Right forelimb (tissue), 1 donor: ENCODE measurements around the gene RNF167.

Source experiments
- DNase-seq: peaks from one replicate; pipeline ENCODE4 v3.0.0-alpha.2; 2018

RNF167 gene

DNA sequence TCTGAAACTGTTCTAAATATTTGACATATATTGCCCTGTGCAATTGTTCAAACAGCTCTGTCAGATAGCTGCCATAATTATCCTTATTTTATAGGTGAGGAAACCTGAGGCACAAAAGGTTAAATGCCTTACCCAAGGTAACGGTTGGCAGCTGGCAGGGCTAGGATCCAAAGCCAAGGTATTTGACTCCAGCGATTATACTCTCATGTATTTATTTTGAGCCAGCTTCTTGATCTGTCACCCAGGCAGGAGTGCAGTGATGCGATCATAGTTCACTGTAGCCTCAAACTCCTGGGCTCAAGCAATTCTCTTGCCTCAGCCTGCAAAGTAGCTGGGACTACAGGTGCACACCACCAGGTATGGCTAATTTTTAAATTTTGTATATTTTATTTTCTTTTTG lies 18.0 kb downstream of the RNF167 start:
- DNase-seq: no peak

DNA sequence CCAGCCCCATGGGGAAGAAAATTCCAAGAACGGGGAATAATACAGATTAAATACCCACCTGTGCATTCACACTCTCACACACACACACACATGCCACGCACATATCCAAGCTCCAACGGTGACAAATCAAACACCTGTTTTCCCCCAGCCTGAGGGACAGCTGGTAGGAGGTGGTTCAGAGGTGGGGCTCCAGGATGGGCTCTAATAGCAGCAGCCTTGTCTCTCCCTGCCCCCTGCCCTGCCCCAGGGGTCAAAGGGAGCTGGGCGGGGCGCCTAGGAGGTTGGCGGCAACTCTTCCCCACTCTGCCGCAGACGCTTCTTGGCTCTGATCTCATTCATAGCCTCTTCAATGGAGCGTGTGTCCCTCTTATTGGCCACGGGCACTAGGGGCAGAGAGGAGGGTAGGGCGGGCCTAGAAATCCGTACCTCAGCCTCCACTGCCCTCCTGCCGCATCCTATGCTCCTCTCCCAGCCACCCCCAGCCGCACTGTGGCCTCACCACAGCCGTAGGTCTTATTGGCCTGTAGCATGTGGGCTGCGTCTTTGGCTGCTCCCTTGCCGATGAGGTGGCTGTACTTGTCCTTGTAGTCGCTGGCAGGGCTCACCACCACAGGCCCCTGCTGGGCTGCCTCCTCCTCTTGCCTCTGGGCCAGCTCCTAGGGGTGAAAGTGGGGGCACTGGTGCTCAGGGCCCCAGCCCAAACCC lies 19.3 kb downstream of the RNF167 start:
- DNase-seq: no peak

DNA sequence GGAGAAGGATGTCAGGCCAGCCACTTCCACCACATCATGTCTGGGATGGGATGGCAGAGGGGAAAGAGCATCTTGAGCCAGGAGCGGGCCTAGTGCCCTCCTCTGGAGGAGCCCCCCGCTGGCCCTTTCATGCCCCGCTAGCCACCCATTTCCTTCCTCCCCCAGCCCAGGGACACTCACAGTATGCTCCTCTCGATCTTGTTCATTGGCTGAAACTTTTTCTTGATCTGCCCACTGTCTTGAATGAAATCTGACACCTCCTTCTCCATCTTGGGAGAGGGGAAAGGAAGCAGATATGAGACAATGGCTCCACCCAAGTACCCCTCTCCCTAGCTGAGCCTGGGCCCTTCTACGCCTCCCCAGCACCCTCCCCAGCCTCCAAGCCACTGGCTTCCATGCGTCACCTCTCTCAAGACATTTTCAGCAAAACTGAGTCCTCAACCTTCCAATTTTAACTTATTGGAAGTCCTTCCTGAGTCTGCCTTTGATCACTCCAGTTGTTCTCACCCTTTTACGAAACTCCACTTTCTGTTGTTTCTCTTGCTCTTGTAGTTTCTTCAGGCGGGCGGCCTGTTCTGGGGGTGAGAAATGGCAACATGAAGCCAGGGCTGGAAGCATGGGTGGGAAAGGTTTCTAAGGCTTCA lies 20.3 kb downstream of the RNF167 start:
- no peak for DNase-seq

- DNase-seq: no peak
Observed at GRCh38 chr17:4965311-4965986, 25.4 kb downstream of the RNF167 start.

- DNase-seq: peak; percentile 97
Observed at GRCh38 chr17:4966844-4967538, 26.9 kb downstream of the RNF167 start.

DNA sequence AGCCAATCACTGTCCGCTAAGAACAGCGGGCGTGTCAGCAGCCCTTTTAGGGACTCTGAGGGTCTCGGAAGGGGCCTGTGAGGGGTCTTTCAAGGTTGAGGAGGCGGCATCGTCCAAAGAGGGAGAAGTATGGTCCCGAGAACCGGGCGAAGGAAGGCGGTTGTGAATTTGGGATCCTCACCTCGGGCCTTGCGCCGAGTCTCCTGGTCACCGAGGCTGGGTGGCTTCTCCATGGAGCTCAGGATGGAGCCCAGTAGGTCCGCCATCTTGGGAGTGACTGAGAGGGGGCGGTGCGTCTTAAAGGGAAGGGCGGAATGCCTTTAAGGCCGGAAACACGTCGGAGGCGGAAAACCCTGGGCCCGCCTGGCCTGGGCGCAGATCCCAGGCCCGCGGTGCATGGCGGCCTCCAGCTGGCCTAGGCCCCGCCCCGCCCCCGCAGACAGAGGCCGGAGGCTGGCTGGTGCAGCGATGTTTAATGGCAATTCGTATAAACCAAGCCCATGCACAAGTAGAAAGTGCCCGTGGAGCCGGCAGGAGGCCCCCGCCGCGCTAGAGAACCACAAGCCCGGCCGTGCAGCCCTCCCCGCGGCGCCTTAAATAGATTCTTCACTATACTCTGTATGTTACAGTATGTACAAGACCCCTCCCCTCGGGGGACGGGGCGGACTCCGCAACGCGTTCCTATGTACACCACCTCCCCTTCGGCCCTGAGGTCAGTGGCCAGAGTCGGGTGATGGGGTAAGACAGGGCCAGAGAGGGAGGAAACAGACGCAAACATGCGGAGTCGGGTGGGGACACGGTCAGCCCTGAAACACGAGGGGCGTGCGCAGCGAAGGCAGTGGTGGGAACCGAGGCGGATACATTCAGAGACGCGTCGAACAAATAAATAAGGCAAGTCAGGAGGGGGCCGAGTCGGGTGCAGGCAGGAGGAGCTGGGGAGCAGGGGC lies 27.7 kb downstream of the RNF167 start, which contains the start of gene SPAG7:
SPAG7 (minus strand) TSS at position 279 of the 947 bp plus-strand sequence; CDS start at position 266, 13 bp downstream.
- DNase-seq: peak; percentile 99

DNA sequence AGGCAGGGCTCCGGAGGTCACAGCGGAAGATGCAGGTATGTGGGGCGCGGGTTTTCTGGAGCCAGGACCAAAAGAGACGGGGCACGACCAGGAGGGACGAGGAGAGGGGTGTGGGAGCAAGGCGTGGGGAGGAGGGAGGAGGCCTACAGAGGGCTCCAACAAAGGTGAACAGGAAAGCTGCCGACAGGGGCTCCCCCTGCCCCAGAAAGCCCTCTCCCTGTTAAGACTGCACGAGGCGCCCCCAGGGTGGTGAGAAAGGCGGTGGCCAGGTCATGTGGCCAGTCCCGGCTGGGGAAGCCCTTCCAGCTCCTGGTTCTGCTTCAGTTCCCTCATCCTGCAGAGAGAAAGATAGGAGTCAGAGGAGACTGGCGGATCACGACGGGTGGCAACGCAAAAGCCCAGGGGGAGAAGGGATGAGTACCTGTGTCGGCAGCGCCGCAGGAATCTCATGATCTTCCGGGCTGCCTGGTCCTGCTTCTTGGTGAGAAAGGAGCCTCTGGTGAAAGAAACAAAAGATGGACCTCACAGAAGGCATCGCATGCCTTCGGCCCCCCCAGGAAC lies 28.5 kb downstream of the RNF167 start:
- no peak for DNase-seq

- no peak for DNase-seq
Observed at GRCh38 chr17:4969047-4969550, 29.0 kb downstream of the RNF167 start.

GRCh38 chr17:4969551-4970173 lies 29.6 kb downstream of the RNF167 start:
- DNase-seq: no peak

GRCh38 chr17:4970273-4970672 lies 30.2 kb downstream of the RNF167 start:
- no peak for DNase-seq

GRCh38 chr17:4971826-4972225 lies 31.8 kb downstream of the RNF167 start:
- DNase-seq: no peak

GRCh38 chr17:4972322-4972721 lies 32.3 kb downstream of the RNF167 start:
- no peak for DNase-seq

DNA sequence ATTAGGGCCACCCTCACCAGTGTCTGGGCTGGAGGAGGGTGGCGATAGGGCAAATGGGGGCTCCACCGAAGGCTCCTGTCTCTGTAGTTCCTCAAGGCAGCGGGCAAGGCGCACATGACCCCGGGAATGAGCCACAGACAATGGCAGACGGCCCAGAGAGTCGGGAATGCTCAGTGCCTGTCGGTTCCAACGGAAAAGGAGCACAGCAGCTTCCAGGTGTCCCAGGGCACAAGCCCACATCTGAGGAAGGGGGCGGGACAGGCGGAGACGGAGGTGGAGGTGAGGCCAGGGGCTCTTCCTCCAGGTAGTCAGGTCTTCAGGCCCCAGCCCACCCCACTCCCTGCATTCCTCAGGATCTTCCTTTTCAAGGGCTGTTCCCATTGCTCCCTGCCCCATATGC lies 32.7 kb downstream of the RNF167 start:
- DNase-seq: no peak

DNA sequence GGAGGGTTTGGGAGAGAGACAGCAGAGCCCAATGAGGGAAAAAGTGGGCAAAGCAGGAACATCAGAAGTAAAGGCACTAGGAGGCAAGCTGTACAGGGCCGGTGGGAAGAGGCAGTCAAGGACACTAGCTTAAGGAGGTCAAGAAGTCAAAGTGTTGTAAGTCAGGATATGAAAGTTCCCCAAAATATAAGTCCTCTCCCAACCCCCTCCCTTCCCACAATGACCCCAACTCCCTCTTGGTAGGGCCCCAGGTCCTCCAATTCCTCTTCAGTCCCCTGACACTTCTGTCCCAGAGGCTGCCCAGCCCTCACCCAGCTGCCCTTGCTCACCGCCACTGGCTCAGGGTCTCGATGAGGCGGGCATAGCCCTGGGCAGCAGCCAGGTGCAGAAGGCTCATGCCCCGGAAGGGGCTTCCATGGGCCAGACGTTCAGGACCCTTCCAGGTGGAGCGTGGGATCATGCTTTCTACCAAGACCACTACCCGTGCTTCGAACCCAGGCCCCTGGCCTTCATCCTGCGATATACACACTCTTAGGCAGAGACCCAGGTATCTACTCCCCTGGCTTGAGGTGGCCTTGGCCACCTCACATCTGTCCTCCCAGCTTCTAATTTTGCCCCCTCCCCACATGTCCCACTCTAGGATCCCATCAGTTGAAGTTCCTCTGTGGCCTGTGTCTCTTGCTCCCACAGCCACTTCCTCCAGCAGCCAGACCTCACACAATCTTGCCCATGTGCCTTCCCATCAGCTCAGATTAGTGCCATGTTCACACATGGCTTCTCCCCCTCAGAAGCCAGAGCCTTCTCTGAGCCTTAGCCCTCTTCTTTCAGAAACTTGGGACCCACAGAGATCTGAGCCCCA lies 33.4 kb downstream of the RNF167 start:
- no peak for DNase-seq

GRCh38 chr17:4974115-4974670 lies 34.1 kb downstream of the RNF167 start:
- DNase-seq: no peak

DNA sequence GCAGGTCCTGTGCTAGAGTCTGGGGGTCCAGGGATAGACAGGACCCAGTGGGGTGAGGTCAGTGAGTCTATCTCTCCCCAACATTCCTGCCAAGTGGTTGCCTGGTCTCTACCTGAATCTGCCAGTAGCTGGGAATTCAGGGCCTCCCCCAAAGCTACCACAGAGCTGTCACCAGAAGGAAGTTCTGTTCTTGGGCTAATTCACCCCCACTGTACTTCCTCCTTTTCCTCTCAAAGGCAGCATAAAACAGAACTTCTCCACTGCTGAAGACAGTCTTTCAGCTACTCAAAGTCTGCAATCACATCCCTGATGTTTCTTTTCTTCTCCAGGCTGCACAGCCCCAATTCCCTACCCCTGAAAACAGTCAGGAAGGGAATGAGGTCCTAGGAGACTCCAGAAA lies 38.7 kb downstream of the RNF167 start:
- no peak for DNase-seq

- DNase-seq: peak; percentile 57
Observed at GRCh38 chr17:4980644-4981216, 40.7 kb downstream of the RNF167 start.

- no peak for DNase-seq
Observed at GRCh38 chr17:4982305-4982704, 42.2 kb downstream of the RNF167 start.

- DNase-seq: no peak
Observed at GRCh38 chr17:4986403-4986802, 46.3 kb downstream of the RNF167 start.
